ENCODE data around the gene SLC25A21. TPM values are rescaled to one million over a fixed set of nuclear protein-coding genes. Genes with fewer than 3 reads are reported as not detected.

SLC25A21 gene
- total RNA-seq, 1 donor from 2014 or later: 0.56 TPM

DNA sequence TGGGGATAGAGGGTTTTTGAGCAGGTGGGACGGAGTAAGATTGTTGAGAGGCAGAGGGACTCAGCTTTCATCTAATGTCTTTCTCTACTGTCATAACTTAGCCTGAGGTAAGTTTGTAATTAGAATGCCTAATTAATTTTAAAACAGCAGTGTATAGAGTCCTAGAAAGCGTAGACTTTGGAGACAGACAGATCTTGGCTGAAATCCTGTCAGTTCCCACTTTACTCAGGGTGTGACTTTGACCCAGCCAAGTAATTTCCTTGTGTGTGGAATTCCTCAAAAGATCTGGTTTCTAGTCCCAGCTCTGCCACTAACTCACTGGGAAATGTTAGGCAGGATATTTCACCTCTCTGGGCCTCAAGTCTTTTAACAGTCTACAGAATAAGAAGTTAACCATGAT is 74.3 kb downstream of the SLC25A21 start:
- H3K27ac Mint-ChIP-seq (ENCODE audit: unreplicated experiment): no peak overlapping the region
- H3K4me3 Mint-ChIP-seq (ENCODE audit: unreplicated experiment): no peak overlapping the region
- DNase-seq (ENCODE audit: extremely low spot score, unreplicated experiment): no peak
- peaks cover 2% of the 10 kb centered on the region for H3K4me1 Mint-ChIP-seq (ENCODE audit: unreplicated experiment)
- no peaks in the 10 kb centered on the region for H3K36me3 Mint-ChIP-seq (ENCODE audit: unreplicated experiment)
- no peaks in the 10 kb centered on the region for H3K9me3 Mint-ChIP-seq (ENCODE audit: unreplicated experiment)
- TF ChIP-seq, protein P1, sequence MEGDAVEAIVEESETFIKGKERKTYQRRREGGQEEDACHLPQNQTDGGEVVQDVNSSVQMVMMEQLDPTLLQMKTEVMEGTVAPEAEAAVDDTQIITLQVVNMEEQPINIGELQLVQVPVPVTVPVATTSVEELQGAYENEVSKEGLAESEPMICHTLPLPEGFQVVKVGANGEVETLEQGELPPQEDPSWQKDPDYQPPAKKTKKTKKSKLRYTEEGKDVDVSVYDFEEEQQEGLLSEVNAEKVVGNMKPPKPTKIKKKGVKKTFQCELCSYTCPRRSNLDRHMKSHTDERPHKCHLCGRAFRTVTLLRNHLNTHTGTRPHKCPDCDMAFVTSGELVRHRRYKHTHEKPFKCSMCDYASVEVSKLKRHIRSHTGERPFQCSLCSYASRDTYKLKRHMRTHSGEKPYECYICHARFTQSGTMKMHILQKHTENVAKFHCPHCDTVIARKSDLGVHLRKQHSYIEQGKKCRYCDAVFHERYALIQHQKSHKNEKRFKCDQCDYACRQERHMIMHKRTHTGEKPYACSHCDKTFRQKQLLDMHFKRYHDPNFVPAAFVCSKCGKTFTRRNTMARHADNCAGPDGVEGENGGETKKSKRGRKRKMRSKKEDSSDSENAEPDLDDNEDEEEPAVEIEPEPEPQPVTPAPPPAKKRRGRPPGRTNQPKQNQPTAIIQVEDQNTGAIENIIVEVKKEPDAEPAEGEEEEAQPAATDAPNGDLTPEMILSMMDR (IDR thresholded peaks at IDR 0.05): no peak
- H3K27me3 Mint-ChIP-seq (ENCODE audit: unreplicated experiment): no peaks in the 10 kb centered on the region

DNA sequence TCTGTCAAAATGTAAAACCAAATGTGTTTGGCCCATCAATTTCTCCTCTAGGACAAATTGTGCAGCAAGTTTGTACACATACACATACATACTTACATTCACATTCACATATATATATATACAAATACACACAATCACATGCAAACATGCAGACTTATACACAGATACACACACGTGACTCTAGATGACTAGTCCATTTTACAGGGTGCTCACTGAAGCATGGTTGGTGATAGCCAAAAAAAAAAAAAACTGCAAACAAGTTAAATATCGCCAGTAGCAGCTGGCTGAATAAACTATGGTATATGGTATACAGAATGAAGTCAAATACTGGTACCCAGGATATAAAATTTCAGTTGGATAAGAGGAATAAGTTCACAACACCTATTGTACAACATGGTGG is 77.9 kb downstream of the SLC25A21 start:
- H3K27ac Mint-ChIP-seq (ENCODE audit: unreplicated experiment): no peak overlapping the region
- no peaks in the 10 kb centered on the region for H3K27me3 Mint-ChIP-seq (ENCODE audit: unreplicated experiment)
- H3K36me3 Mint-ChIP-seq (ENCODE audit: unreplicated experiment): no peaks in the 10 kb centered on the region
- no peak overlapping the region for H3K4me3 Mint-ChIP-seq (ENCODE audit: unreplicated experiment)
- H3K4me1 Mint-ChIP-seq (ENCODE audit: unreplicated experiment): peaks cover 21% of the 10 kb centered on the region
- H3K9me3 Mint-ChIP-seq (ENCODE audit: unreplicated experiment): no peaks in the 10 kb centered on the region
- no peak for DNase-seq (ENCODE audit: extremely low spot score, unreplicated experiment)
- TF ChIP-seq, protein P1 (IDR thresholded peaks at IDR 0.05): no peak

DNA sequence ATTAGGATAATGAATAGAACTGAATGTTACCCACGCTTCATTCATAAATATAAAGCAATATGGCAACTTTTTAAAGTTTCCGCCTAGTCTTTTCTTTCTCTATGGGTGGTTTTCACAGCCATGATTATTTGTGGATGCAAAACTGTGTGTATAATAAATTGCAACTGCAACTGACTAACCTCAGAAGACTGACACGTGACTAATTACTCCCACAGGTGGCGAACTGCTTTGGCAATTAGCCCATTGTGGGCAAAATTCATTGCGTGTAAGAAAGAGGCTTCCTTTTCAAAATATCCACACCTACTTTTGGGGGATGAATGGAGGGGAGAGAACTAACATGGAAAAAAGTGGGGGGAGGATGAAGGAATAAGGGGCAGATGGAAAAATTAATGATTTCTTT is 79.0 kb downstream of the SLC25A21 start:
- no peaks in the 10 kb centered on the region for H3K27me3 Mint-ChIP-seq (ENCODE audit: unreplicated experiment)
- TF ChIP-seq, protein P1 (IDR thresholded peaks at IDR 0.05): no peak
- H3K36me3 Mint-ChIP-seq (ENCODE audit: unreplicated experiment): no peaks in the 10 kb centered on the region
- no peak overlapping the region for H3K27ac Mint-ChIP-seq (ENCODE audit: unreplicated experiment)
- H3K4me3 Mint-ChIP-seq (ENCODE audit: unreplicated experiment): no peak overlapping the region
- peaks cover 29% of the 10 kb centered on the region for H3K4me1 Mint-ChIP-seq (ENCODE audit: unreplicated experiment)
- H3K9me3 Mint-ChIP-seq (ENCODE audit: unreplicated experiment): no peaks in the 10 kb centered on the region
- no peak for DNase-seq (ENCODE audit: extremely low spot score, unreplicated experiment)

DNA sequence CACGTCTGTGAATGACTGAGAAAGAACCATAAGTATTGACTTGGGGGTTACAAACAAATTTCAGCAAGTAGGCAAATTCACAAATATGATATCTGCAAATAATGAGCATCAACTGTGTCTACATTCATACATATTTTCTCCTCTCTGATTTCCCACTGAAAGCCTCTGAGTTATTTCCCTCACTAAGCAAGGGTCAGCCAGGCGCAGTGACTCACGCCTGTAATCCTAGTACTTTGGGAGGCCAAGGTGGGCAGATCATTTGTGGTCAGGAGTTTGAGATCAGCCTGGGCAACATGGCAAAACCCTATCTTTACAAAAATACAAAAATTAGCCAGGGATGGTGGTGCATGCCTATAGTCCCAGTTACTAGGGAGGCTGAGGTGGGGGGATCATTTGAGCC is 80.8 kb downstream of the SLC25A21 start:
- H3K4me3 Mint-ChIP-seq (ENCODE audit: unreplicated experiment): no peak overlapping the region
- H3K9me3 Mint-ChIP-seq (ENCODE audit: unreplicated experiment): no peaks in the 10 kb centered on the region
- TF ChIP-seq, protein P1 (IDR thresholded peaks at IDR 0.05): no peak
- peaks cover 35% of the 10 kb centered on the region for H3K4me1 Mint-ChIP-seq (ENCODE audit: unreplicated experiment)
- no peaks in the 10 kb centered on the region for H3K27me3 Mint-ChIP-seq (ENCODE audit: unreplicated experiment)
- H3K36me3 Mint-ChIP-seq (ENCODE audit: unreplicated experiment): no peaks in the 10 kb centered on the region
- no peak overlapping the region for H3K27ac Mint-ChIP-seq (ENCODE audit: unreplicated experiment)
- no peak for DNase-seq (ENCODE audit: extremely low spot score, unreplicated experiment)

DNA sequence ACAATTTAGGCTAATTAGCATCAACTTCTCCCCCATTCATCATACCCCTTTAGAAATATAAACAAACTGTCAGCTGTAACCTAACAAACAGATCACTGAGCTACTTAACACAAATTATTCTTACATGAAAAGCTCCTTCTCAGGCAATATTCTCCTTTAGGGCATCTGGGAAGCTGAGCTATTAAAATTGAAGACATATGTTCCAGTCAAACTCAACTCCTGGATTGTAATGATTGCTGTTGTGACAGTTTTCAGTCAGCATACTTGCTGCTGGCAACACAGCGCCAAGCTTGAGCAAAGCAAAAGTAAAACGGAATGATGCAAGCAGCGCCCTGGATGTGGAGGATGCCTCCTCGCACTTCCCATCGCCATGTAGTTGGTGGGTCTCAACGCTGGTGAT is 82.4 kb downstream of the SLC25A21 start:
- no peak for DNase-seq (ENCODE audit: extremely low spot score, unreplicated experiment)
- Mint-ChIP-seq H3K9me3 (ENCODE audit: unreplicated experiment) (no peaks in the 10 kb centered on the region), H3K36me3 (ENCODE audit: unreplicated experiment) (no peaks in the 10 kb centered on the region), H3K4me3 (ENCODE audit: unreplicated experiment) (peak overlapping the region; percentile 16), H3K27ac (ENCODE audit: unreplicated experiment) (peak overlapping the region; percentile 38), H3K27me3 (ENCODE audit: unreplicated experiment) (no peaks in the 10 kb centered on the region), H3K4me1 (ENCODE audit: unreplicated experiment) (peaks cover 35% of the 10 kb centered on the region)
- TF ChIP-seq, protein P1 (IDR thresholded peaks at IDR 0.05): no peak
